NCI-H128 (cell line): ENCODE data around the gene FRMD4A.
"Not testable (repeated sequence)": the region's sequence is repeated elsewhere in the genome, so short reads cannot be mapped to it uniquely, and the experiment has no call there.

Source experiments
- DNase-seq: peaks from one replicate; lab custom pipeline; 2025; ENCODE audit not compliant: unreplicated experiment; lab: John Stamatoyannopoulos, UW

FRMD4A gene

GRCh38 chr10:14063531-14064285, 267.0 kb downstream of the FRMD4A start:
- DNase-seq = no peak

GRCh38 chr10:14062528-14063260, 268.0 kb downstream of the FRMD4A start:
- no peak for DNase-seq

GRCh38 chr10:14060320-14061070, 270.2 kb downstream of the FRMD4A start:
- no peak for DNase-seq

GRCh38 chr10:14056610-14057332, 274.0 kb downstream of the FRMD4A start:
- no peak for DNase-seq

GRCh38 chr10:14052931-14053330, 277.8 kb downstream of the FRMD4A start:
- no peak for DNase-seq

- DNase-seq = no peak
These were observed 280.1 kb downstream of the FRMD4A start for GRCh38 chr10:14050598-14050997.

GRCh38 chr10:14048930-14049613, 281.7 kb downstream of the FRMD4A start:
- no peak for DNase-seq

- DNase-seq = no peak
These were observed 283.3 kb downstream of the FRMD4A start for GRCh38 chr10:14047431-14047830.

- DNase-seq = not testable (repeated sequence)
These were observed 288.7 kb downstream of the FRMD4A start for GRCh38 chr10:14042051-14042450.

GRCh38 chr10:14040787-14041631, 289.7 kb downstream of the FRMD4A start:
- no peak for DNase-seq

- DNase-seq = no peak
These were observed 290.6 kb downstream of the FRMD4A start for GRCh38 chr10:14039968-14040668.

GRCh38 chr10:14036233-14036632, 294.5 kb downstream of the FRMD4A start:
- no peak for DNase-seq

GRCh38 chr10:14035506-14035905, 295.2 kb downstream of the FRMD4A start:
- no peak for DNase-seq

GRCh38 chr10:14032406-14032998, 298.2 kb downstream of the FRMD4A start:
- DNase-seq = no peak

GRCh38 chr10:14026325-14026724, 304.4 kb downstream of the FRMD4A start:
- DNase-seq = no peak

- no peak for DNase-seq
These were observed 305.2 kb downstream of the FRMD4A start for GRCh38 chr10:14025283-14026189.

- no peak for DNase-seq
These were observed 306.2 kb downstream of the FRMD4A start for GRCh38 chr10:14024329-14025202.
